Hepatocyte (in vitro differentiated cells): ENCODE data around the gene ACO1. TPM values are rescaled to one million over a fixed set of nuclear protein-coding genes. Genes with fewer than 3 reads are reported as not detected.

Experiments used
- DNase-seq: peaks from one replicate; pipeline ENCODE4 v3.0.0-alpha.2; 2016; ENCODE audit warnings: low spot score
- H2AFZ ChIP-seq: fragments of 200-600 bp; sonication (generic); 2 replicates; pipeline ENCODE4 v1.6.0; 2016; ENCODE audit warnings: antibody characterized with exemption, mild to moderate bottlenecking
- H3K27ac ChIP-seq: fragments of 200-600 bp; sonication (generic); 2 replicates; pipeline ENCODE4 v1.5.1; 2016; ENCODE audit warnings: mild to moderate bottlenecking
- H3K27me3 ChIP-seq: fragments of 200-600 bp; sonication (generic); 2 replicates; pipeline ENCODE4 v1.6.1; 2016
- H3K36me3 ChIP-seq: fragments of 200-600 bp; sonication (generic); replicated peaks from 2 replicates; pipeline ENCODE4 v1.5.1; 2016; ENCODE audit warnings: low read depth; ENCODE audit not compliant: insufficient read depth
- H3K4me1 ChIP-seq: fragments of 200-600 bp; sonication (generic); 2 replicates; pipeline ENCODE4 v1.5.1; 2016; ENCODE audit warnings: mild to moderate bottlenecking, moderate library complexity; ENCODE audit not compliant: insufficient read depth
- H3K4me2 ChIP-seq: fragments of 200-600 bp; sonication (generic); 2 replicates; pipeline ENCODE4 v1.6.0; 2016
- H3K4me3 ChIP-seq: fragments of 200-600 bp; sonication (generic); 2 replicates; pipeline ENCODE4 v1.5.1; 2016; ENCODE audit warnings: mild to moderate bottlenecking
- H3K79me2 ChIP-seq: fragments of 200-600 bp; sonication (generic); 2 replicates; pipeline ENCODE4 v1.6.0; 2017; ENCODE audit warnings: mild to moderate bottlenecking
- H3K9me2 ChIP-seq: fragments of 200-600 bp; sonication (generic); replicated peaks from 2 replicates; pipeline ENCODE4 v1.6.0; 2017; ENCODE audit warnings: mild to moderate bottlenecking; ENCODE audit not compliant: insufficient read depth
- H3K9me3 ChIP-seq: fragments of 200-600 bp; sonication (generic); 2 replicates; pipeline ENCODE4 v1.5.1; 2016; ENCODE audit warnings: low read depth, mild to moderate bottlenecking
- H4K20me1 ChIP-seq: fragments of 200-600 bp; sonication (generic); 2 replicates; pipeline ENCODE4 v1.6.0; 2016; ENCODE audit warnings: mild to moderate bottlenecking; ENCODE audit not compliant: insufficient read depth, poor library complexity, severe bottlenecking
- CTCF ChIP-seq: fragments of 200-600 bp; sonication (generic); IDR thresholded peaks from 2 replicates; pipeline ENCODE4 v1.5.1; 2016; ENCODE audit warnings: antibody characterized with exemption, mild to moderate bottlenecking; ENCODE audit not compliant: poor library complexity
- EZH2 ChIP-seq: fragments of 200-600 bp; sonication (generic); IDR thresholded peaks from 2 replicates; pipeline ENCODE4 v1.6.1; 2016; ENCODE audit warnings: antibody characterized with exemption, mild to moderate bottlenecking, borderline replicate concordance
- EZH2phosphoT487 ChIP-seq: fragments of 200-600 bp; sonication (generic); IDR thresholded peaks from one replicate; pipeline ENCODE4 v1.6.1; 2018; ENCODE audit warnings: antibody characterized with exemption, mild to moderate bottlenecking, low read depth, moderate library complexity; ENCODE audit not compliant: unreplicated experiment, severe bottlenecking
- WGBS: methylation state at CpG from one replicate; pipeline ENCODE4 v1.1.6; 2016; ENCODE audit warnings: low lambda C conversion rate; ENCODE audit errors: missing lambda C conversion rate; 5-methylcytosine and 5-hydroxymethylcytosine counted together
- polyA plus RNA-seq: library from polyadenylated mRNA; unstranded; fragments of >200 nt; fragmentation: Nextera tagmentation; extraction: Ambion mirVana; gene quantifications from 2 replicates; pipeline ENCODE4 v1.2.1, GENCODE V29; 2016
- total RNA-seq: library from RNA; depleted of rRNA; stranded (reverse); fragments of >200 nt; gene quantifications from 2 replicates; pipeline ENCODE4 v1.2.3, GENCODE V29; 2014

ACO1 gene
- total and polyA plus RNA-seq, 2 experiments from 2014 or later, result 46.1 to 65.7 TPM

GRCh38 chr9:32359452-32359851 is 25.0 kb upstream of the ACO1 start:
- H3K4me2 ChIP-seq, result no peak overlapping the region
- 82% methylated on average over 4 of the region's 4 CpGs for WGBS
- H3K27ac ChIP-seq, result no peak overlapping the region
- H3K79me2 ChIP-seq, result no peaks in the 10 kb centered on the region
- no peaks in the 10 kb centered on the region for H3K36me3 ChIP-seq
- TF ChIP-seq EZH2, result no peak
- no peak for TF ChIP-seq EZH2phosphoT487
- no peak for TF ChIP-seq CTCF
- H3K4me3 ChIP-seq, result no peak overlapping the region
- no peaks in the 10 kb centered on the region for H3K9me3 ChIP-seq
- H3K9me2 ChIP-seq, result no peaks in the 10 kb centered on the region
- H3K4me1 ChIP-seq, result no peaks in the 10 kb centered on the region
- DNase-seq, result no peak
- H4K20me1 ChIP-seq, result no peaks in the 10 kb centered on the region
- no peaks in the 10 kb centered on the region for H3K27me3 ChIP-seq
- no peak overlapping the region for H2AFZ ChIP-seq

GRCh38 chr9:32360983-32361673 is 23.3 kb upstream of the ACO1 start:
- H2AFZ ChIP-seq, result no peak overlapping the region
- H3K4me1 ChIP-seq, result no peaks in the 10 kb centered on the region
- no peak overlapping the region for H3K27ac ChIP-seq
- no peaks in the 10 kb centered on the region for H3K27me3 ChIP-seq
- no peak overlapping the region for H3K4me3 ChIP-seq
- no peak for DNase-seq
- no peaks in the 10 kb centered on the region for H3K36me3 ChIP-seq
- whole genome bisulfite sequencing, result 88% methylated on average over 5 of the region's 5 CpGs
- H3K79me2 ChIP-seq, result no peaks in the 10 kb centered on the region
- no peak for TF ChIP-seq EZH2
- TF ChIP-seq EZH2phosphoT487, result no peak
- TF ChIP-seq CTCF, result no peak
- H3K4me2 ChIP-seq, result no peak overlapping the region
- no peaks in the 10 kb centered on the region for H3K9me2 ChIP-seq
- no peaks in the 10 kb centered on the region for H3K9me3 ChIP-seq
- H4K20me1 ChIP-seq, result no peaks in the 10 kb centered on the region

- Histone ChIP-seq H3K4me2 (no peak overlapping the region), H2AFZ (no peak overlapping the region), H3K27me3 (no peaks in the 10 kb centered on the region), H3K4me3 (no peak overlapping the region), H4K20me1 (no peaks in the 10 kb centered on the region), H3K4me1 (no peaks in the 10 kb centered on the region), H3K9me3 (no peaks in the 10 kb centered on the region), H3K79me2 (no peaks in the 10 kb centered on the region), H3K9me2 (no peaks in the 10 kb centered on the region), H3K27ac (no peak overlapping the region), H3K36me3 (no peaks in the 10 kb centered on the region)
- DNase-seq, result no peak
- TF ChIP-seq EZH2, result no peak
- no peak for TF ChIP-seq CTCF
- TF ChIP-seq EZH2phosphoT487, result no peak
Observed at GRCh38 chr9:32371279-32371678, 13.2 kb upstream of the ACO1 start.

GRCh38 chr9:32371679-32372078 is 12.8 kb upstream of the ACO1 start:
- Histone ChIP-seq H3K36me3 (no peaks in the 10 kb centered on the region), H3K27ac (no peak overlapping the region), H3K9me3 (no peaks in the 10 kb centered on the region), H3K4me3 (no peak overlapping the region), H3K4me1 (no peaks in the 10 kb centered on the region), H3K9me2 (no peaks in the 10 kb centered on the region), H3K79me2 (no peaks in the 10 kb centered on the region), H3K27me3 (peaks cover 1% of the 10 kb centered on the region), H3K4me2 (no peak overlapping the region), H4K20me1 (no peaks in the 10 kb centered on the region), H2AFZ (no peak overlapping the region)
- TF ChIP-seq EZH2phosphoT487 (no peak), CTCF (no peak), EZH2 (no peak)
- DNase-seq, result no peak
- WGBS, result 88% methylated on average over 2 of the region's 2 CpGs
